NCI-H82 (cell line): ENCODE measurements around the gene CHMP3.
"Not testable (repeated sequence)": the region's sequence is repeated elsewhere in the genome, so short reads cannot be mapped to it uniquely, and the experiment has no call there.

ENCODE experiments used
- DNase-seq: peaks from one replicate; lab custom pipeline; 2025; lab: John Stamatoyannopoulos, UW

Gene CHMP3

GRCh38 chr2:86549440-86549839 is 13.8 kb downstream of the CHMP3 start:
- DNase-seq: not testable (repeated sequence)

DNA sequence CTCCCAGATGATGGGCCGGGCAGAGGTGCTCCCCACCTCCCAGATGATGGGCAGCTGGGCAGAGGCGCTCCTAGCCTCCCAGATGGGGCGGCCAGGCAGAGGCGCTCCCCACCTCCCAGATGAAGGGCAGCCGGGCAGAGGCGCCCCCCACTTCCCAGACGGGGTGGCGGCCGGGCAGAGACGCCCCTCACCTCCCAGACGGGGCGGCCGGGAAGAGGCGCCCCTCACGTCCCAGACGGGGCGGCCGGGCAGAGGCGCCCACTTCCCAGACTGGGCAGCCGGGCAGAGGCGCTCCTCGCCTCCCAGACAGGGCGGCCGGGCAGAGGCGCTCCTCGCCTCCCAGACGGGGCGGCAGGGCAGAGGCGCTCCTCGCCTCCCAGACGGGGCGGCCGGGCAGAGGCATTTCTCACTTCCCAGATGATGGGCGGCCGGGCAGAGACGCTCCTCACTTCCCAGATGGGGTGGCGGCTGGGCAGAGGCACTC is 14.3 kb downstream of the CHMP3 start:
- not testable (repeated sequence) for DNase-seq

DNA sequence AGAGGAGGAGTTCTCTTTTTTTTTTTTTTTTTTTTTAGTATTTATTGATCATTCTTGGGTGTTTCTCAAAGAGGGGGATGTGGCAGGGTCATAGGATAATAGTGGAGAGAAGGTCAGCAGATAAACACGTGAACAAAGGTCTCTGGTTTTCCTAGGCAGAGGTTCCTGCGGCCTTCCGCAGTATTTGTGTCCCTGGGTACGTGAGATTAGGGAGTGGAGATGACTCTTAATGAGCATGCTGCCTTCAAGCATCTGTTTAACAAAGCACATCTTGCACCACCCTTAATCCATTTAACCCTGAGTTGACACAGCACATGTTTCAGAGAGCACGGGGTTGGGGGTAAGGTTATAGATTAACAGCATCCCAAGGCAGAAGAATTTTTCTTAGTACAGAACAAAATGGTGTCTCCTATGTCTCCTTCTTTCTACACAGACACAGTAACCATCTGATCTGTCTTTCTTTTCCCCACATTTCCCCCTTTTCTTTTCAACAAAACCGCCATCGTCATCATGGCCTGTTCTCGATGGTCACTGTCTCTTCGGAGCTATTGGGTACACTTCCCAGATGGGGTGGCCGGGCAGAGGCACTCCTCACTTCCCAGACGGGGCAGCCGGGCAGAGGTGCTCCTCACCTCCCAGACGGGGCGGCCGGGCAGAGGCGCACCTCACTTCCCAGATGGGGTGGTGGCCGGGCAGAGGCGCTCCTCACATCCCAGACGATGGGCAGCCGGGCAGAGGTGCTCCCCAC is 14.9 kb downstream of the CHMP3 start:
- DNase-seq: peak; percentile 68

DNA sequence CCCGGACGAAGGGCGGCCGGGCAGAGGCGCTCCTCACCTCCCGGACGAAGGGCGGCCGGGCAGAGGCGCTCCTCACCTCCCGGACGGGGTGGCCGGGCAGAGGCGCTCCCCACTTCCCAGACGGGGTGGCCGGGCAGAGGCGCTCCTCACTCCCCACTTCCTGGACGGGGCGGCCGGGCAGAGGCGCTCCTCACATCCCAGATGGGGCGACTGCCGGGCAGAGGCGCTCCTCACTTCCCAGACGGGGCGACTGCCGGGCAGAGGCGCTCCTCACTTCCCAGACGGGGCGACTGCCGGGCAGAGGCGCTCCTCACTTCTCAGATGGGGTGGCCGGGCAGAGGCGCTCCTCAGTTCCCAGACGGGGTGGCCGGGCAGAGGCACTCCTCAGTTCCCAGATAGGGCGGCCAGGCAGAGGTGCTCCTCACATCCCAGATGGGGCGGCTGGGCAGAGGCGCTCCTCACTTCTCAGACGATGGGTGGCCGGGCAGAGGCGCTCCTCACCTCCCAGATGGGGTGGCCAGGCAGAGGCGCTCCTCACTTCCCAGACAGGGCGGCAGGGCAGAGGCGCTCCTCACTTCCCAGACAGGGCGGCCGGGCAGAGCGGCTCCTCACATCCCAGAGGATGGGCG is 17.8 kb downstream of the CHMP3 start:
- DNase-seq: not testable (repeated sequence)

- peak; percentile 4 for DNase-seq
These were observed 18.8 kb downstream of the CHMP3 start for GRCh38 chr2:86544278-86545099.

DNA sequence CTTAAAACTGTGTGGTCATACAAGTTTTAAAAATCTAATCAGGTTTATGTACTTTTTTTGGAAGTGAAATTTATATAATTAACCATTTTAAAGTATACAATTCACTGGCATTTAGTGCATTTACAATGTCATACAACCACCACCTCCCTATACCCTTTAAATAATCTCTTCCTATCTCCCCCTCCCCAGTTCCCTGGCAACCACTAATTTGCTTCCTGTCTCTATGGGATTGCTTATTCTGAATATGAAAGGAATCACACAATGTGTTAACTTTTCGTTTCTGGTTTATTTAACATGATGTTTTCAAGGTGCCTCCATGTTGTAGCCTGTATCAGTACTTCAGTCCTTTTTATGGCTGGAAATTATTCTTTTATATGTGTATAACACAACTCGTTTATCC is 19.4 kb downstream of the CHMP3 start:
- DNase-seq: peak; percentile 21

DNA sequence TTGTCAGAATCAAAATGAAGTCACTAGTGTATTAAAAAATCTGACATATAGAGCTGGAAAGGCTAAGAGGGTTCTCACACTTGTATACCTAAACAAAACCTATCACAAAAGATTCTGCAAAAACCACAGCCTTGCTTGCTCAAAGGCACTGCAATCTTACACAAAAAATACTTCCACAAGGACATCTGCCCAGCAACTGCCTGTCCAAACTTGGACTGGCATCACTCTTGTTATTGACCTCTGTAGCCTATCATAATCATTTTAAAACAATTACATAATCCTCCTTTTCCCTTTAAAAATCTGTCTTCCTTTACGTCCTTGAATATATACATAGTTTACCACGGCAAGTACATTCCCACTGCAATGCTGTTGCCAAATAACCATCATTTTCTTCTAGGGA is 19.9 kb downstream of the CHMP3 start:
- DNase-seq: no peak

DNA sequence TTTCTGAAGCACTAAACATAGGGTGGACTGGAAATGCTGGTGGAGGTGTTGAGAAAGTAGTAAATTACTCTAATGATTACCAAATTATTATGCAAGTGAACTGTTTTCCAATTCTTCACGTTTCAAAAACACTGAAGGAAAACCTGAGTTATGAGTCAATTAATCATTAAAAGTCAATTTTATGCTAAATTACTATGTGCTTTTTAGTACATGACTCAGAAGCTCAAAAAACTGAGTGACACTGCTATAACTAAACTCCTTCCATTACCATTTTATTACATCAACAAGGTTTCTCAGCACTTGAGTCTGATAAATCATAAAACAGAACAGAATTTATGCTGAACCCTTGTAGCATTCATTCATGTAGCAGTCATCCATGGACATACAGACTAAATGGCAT is 20.4 kb downstream of the CHMP3 start:
- no peak for DNase-seq

DNA sequence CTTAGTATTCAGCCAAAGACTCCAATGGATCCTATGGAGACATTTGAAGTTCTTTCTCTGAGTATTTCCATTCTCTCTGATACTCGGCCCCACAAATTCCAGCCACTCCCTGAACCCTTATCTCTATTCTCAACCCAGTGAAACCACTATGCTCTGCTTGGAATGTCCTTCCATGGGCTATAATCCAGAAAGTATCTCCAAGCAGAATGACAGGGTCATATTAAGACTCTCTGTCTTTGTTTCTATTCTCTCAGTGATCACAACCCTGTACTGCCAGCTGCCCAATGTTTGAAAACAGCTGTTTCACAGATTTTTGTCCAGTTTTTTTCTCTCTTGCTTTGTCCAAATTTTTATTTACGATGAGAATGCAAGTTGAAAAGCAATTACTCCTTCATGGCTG is 21.9 kb downstream of the CHMP3 start:
- DNase-seq: no peak

DNA sequence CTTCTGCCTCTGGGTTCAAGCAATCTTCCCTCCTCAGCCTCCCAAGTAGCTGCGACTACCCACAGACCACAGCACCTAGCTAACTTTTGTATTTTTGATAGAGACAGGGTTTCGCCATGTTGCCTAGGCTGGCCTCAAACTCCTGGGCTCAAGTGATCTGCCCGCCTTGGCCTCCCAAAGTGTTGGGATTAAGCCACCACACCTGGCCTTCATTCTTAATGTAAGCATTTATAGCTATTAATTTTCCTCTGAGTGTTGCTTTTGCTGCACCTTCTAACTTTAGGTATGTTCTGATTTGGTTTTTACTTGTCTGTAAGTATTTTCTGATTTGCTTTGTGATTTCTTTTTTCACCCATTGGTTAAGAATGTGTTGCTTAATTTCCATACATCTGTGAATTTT is 29.7 kb downstream of the CHMP3 start:
- no peak for DNase-seq

DNA sequence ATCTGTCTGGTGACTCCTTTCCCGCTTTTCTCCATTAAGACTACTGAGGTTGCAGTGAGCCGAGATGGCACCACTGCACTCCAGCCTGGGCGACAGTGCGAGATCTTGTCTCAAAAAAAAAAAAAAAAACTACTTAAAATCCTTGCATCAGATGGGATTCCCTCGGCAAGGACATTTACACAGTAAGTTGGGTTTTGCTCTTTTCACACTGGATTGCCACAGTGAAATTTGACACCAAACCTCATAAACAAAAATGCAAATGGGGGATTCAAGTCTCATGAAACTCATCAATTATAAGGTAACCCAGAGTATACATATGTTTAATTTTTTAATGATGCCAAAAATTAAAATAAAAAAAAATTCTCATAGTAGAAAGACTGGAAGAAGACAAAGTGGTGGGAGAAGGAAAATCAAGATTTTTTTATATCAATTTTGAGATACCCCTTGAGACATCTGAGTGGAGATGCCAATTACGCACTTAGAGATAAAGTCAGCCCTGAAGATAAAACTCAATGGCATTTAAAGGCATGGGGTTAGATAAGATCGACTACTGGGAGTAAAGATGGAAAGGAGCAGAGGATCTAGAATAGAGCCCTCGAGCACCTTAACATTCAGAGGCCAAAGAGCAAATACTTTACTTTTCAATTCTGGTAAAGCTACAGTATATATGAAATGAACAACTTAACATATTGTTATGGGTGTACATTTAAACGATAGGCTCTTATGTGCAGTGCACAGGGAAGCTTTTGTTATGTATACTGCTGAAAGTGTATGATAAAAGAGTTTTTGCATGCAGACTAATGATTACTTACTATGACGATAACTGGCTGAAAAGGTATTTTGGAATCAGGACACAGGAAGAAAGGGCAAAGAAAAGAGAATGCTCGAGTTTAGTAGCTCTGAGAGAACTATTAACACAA is 37.6 kb downstream of the CHMP3 start:
- DNase-seq: no peak

DNA sequence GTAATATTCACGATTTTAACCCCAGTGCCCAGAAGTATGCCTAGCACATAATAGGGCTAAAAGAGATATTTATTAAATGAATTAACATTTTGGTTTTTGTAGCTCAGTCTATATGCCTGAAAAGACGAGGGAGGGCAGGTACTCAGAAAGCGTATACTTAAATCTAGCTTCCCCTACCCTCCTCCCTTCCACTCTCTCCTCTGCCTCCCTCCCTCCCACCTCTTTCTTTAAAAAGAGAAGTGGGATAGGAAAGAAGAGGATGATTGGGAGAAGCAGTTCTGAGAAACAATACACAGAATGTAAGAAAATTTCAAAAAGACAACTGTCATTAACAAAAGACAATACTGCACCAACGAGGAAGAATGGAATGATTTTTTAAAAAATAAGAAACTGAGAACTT is 39.8 kb downstream of the CHMP3 start:
- DNase-seq: no peak

DNA sequence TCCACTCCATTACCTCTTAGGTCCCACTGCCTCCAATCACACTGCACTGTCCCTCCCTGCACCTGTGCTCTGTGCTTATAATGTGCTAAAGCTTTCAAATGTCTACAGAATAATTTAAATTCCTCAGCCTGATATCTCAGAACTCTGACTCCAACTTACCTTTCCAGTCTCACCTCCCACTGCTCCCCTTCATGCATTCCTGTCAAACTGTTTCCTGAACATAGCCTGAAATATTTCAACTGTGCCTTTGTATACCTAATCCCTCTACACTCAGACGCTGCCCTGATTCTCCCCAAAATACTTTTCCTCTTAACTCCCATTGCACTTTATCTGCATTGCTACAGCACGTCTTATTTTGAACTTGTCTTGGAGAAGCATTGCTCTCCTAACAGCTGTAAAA is 40.5 kb downstream of the CHMP3 start:
- no peak for DNase-seq

- no peak for DNase-seq
These were observed 41.3 kb downstream of the CHMP3 start for GRCh38 chr2:86521922-86522321.

GRCh38 chr2:86520153-86520552 is 43.1 kb downstream of the CHMP3 start:
- peak; percentile 28 for DNase-seq

- no peak for DNase-seq
These were observed 43.9 kb downstream of the CHMP3 start for GRCh38 chr2:86519349-86519748.

DNA sequence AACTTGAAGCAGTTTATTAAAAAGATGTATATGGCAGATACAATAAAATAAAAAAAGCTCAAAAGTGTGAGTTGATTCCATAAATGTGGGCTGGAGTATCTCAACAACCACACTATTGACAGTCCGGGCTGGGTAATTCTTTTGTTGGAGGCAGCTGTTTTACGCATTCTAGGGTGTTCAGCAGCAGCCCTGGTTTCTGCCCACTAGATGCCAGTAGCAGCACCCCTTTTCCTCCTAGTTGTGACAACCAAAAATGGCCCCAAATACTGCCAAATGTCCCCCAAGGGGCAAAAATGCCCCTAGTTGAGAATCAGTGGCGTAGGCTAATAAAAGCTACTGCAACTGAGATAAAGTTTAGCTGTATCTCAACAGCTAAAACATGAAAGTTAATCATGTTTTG is 44.8 kb downstream of the CHMP3 start:
- DNase-seq: peak; percentile 37

DNA sequence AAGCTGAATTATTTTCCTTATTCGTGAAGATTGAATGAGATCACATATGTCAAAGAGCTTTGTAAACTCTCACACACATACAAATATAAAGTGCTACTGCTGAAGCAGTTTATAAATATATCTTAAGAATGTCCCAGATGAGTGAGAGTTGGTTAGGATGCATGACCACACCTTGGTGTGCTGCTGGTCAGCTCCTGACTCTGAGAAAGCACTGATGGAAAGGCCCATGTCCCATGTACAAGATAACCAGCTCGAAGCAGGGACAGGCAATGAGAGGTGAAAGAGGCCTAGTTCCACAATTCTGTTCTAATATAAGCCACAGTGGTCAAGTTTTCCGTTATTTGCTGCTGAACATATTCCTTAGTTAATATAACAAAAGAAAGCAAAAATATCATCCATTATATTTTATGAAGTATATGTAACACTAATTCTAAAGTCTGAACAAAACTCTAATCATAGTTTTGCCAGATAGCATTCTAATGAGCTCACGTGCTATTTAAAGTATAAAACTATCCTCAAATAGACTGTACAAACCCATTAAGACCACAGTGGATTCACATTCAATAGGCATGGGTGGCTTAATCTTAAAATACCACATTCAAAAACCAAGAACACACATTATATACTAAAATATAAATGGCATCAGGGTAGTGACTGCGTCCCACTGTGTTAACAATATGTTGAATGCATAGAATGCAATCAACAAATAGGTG is 49.1 kb downstream of the CHMP3 start:
- no peak for DNase-seq

DNA sequence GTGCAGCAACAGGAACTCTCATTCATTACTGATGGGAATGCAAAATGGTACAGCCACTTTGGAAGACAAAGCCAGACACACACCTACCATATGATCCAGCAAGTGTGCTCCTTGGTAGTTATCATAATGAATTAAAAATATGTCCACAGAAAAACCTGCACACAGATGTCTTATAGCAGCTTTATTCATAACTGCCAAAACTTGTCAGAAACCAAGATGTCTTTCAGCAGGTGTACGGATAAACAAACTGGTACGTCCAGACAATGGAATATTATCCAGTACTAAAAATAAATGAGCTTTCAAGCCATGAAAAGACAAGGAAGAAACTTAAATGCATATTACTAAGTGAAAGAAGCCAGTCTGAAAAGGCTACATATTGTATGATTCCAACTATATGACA is 50.4 kb downstream of the CHMP3 start:
- DNase-seq: no peak

- DNase-seq: no peak
These were observed 51.2 kb downstream of the CHMP3 start for GRCh38 chr2:86512034-86512433.

- no peak for DNase-seq
These were observed 52.8 kb downstream of the CHMP3 start for GRCh38 chr2:86510436-86510933.
